Activated T-cell treated with anti-CD3 and anti-CD28 coated beads, Interleukin-2, amount 50 U/mL, for 72 hours (primary cell): Measurements from ENCODE around the gene TAF6. TPM values are rescaled to one million over a fixed set of nuclear protein-coding genes. Genes with fewer than 3 reads are reported as not detected.

Experiments used
- ATAC-seq, 2 donors: fragments of 150-1000 bp; cut with Tn5 transposase; replicated peaks in 1 of 2; 2 replicates each; pipeline ENCODE4 v1.10.0; 2021; ENCODE audit warnings: moderate library complexity in 2 of 2, mild to moderate bottlenecking in 1 of 2
- DNase-seq, 2 donors: peaks; one replicate each; pipeline ENCODE4 v3.0.0; 2021 to 2022; ENCODE audit warnings: mixed read lengths in 1 of 2
- H3K27ac Mint-ChIP-seq: one replicate; pipeline ENCODE4 v1.8.0; 2022; ENCODE audit warnings: mild to moderate bottlenecking, moderate library complexity, mixed read lengths
- H3K27me3 Mint-ChIP-seq: one replicate; pipeline ENCODE4 v1.8.0; 2022; ENCODE audit warnings: low read depth, mixed read lengths
- H3K36me3 Mint-ChIP-seq, 2 donors: one replicate each; pipeline ENCODE4 v1.8.0; 2022; ENCODE audit warnings: mixed read lengths in 2 of 2, mild to moderate bottlenecking in 1 of 2; ENCODE audit not compliant: insufficient read depth in 2 of 2
- H3K4me1 Mint-ChIP-seq: one replicate; pipeline ENCODE4 v1.8.0; 2022; ENCODE audit warnings: low read depth, mixed read lengths
- H3K4me3 Mint-ChIP-seq, 2 donors: one replicate each; pipeline ENCODE4 v1.8.0; 2022; ENCODE audit warnings: mild to moderate bottlenecking in 2 of 2, mixed read lengths in 2 of 2, moderate library complexity in 2 of 2
- H3K9me3 Mint-ChIP-seq, 2 donors: one replicate each; pipeline ENCODE4 v1.8.0; 2022; ENCODE audit warnings: mixed read lengths in 2 of 2
- total RNA-seq, 2 donors: library from RNA; stranded (reverse); gene quantifications; one replicate each; pipeline ENCODE4 v1.2.3, GENCODE V29; 2022

The TAF6 gene
- total RNA-seq, result 10 to 100 TPM; 76.7 to 88.1 TPM

GRCh38 chr7:100119072-100119969 lies at the start of gene TAF6, which contains the start of gene CNPY4:
TAF6 (minus strand) TSS chr7:100119358; CDS start chr7:100114209, 5,149 bp downstream.
CNPY4 (plus strand) TSS chr7:100119634; CDS start chr7:100119745, 111 bp downstream.
- no peaks in the 10 kb centered on the region for H3K36me3 Mint-ChIP-seq
- H3K4me1 Mint-ChIP-seq, result peaks cover 25% of the 10 kb centered on the region
- H3K4me3 Mint-ChIP-seq, result peak within 1 kb of the TSS; percentile 88 to 96
- DNase-seq (peak; percentile 93), ATAC-seq (peak; percentile 81)
- H3K9me3 Mint-ChIP-seq, result no peaks in the 10 kb centered on the region
- H3K27ac Mint-ChIP-seq, result peak within 1 kb of the TSS; percentile 99
- no peaks in the 10 kb centered on the region for H3K27me3 Mint-ChIP-seq

GRCh38 chr7:100167912-100168323 lies 48.8 kb upstream of the TAF6 start:
- Mint-ChIP-seq H3K27me3 (peaks cover 11% of the 10 kb centered on the region), H3K27ac (no peak overlapping the region), H3K4me3 (peak overlapping the region; percentile 81 to 85), H3K4me1 (peaks cover 72% of the 10 kb centered on the region), H3K9me3 (no peaks in the 10 kb centered on the region), H3K36me3 (no peaks in the 10 kb centered on the region)
- DNase-seq, result no peak
- peak in 1 of 2 donors; percentile 3 for ATAC-seq

- Mint-ChIP-seq H3K4me1 (peaks cover 79% of the 10 kb centered on the region), H3K4me3 (peak overlapping the region; percentile 81 to 85), H3K27ac (no peak overlapping the region), H3K36me3 (no peaks in the 10 kb centered on the region), H3K9me3 (no peaks in the 10 kb centered on the region), H3K27me3 (peaks cover 11% of the 10 kb centered on the region)
- ATAC-seq (no peak), DNase-seq (no peak)
Observed at GRCh38 chr7:100166970-100167911, 48.1 kb upstream of the TAF6 start.

GRCh38 chr7:100166317-100166940 lies 47.3 kb upstream of the TAF6 start:
- Mint-ChIP-seq H3K4me1 (peaks cover 82% of the 10 kb centered on the region), H3K27me3 (peaks cover 11% of the 10 kb centered on the region), H3K4me3 (peak overlapping the region; percentile 81 to 85), H3K36me3 (no peaks in the 10 kb centered on the region), H3K9me3 (no peaks in the 10 kb centered on the region), H3K27ac (no peak overlapping the region)
- ATAC-seq (peak; percentile 66 to 68), DNase-seq (peak; percentile 58 to 59)

GRCh38 chr7:100163871-100164270 lies 44.7 kb upstream of the TAF6 start:
- ATAC-seq (no peak), DNase-seq (no peak)
- Mint-ChIP-seq H3K4me1 (peaks cover 69% of the 10 kb centered on the region), H3K27me3 (peaks cover 11% of the 10 kb centered on the region), H3K36me3 (no peaks in the 10 kb centered on the region), H3K27ac (no peak overlapping the region), H3K4me3 (peak overlapping the region in 1 of 2 donors; percentile 47), H3K9me3 (no peaks in the 10 kb centered on the region)

GRCh38 chr7:100163006-100163531 lies 43.9 kb upstream of the TAF6 start:
- ATAC-seq (no peak), DNase-seq (no peak)
- peaks cover 64% of the 10 kb centered on the region for H3K4me1 Mint-ChIP-seq
- H3K9me3 Mint-ChIP-seq, result no peaks in the 10 kb centered on the region
- peak overlapping the region; percentile 28 to 47 for H3K4me3 Mint-ChIP-seq
- H3K36me3 Mint-ChIP-seq, result no peaks in the 10 kb centered on the region
- no peak overlapping the region for H3K27ac Mint-ChIP-seq
- H3K27me3 Mint-ChIP-seq, result peaks cover 7% of the 10 kb centered on the region

- H3K4me1 Mint-ChIP-seq, result peaks cover 66% of the 10 kb centered on the region
- H3K27ac Mint-ChIP-seq, result no peak overlapping the region
- H3K27me3 Mint-ChIP-seq, result no peaks in the 10 kb centered on the region
- H3K9me3 Mint-ChIP-seq, result no peaks in the 10 kb centered on the region
- DNase-seq (no peak), ATAC-seq (no peak)
- peaks cover 1 to 6% of the 10 kb centered on the region in 2 donors for H3K36me3 Mint-ChIP-seq
- no peak overlapping the region for H3K4me3 Mint-ChIP-seq
Observed at GRCh38 chr7:100160067-100160466, 40.9 kb upstream of the TAF6 start.

- Mint-ChIP-seq H3K4me1 (peaks cover 64% of the 10 kb centered on the region), H3K27ac (peak overlapping the region; percentile 95), H3K27me3 (no peaks in the 10 kb centered on the region), H3K36me3 (peaks cover 1 to 6% of the 10 kb centered on the region in 2 donors), H3K4me3 (peak overlapping the region; percentile 86 to 89), H3K9me3 (no peaks in the 10 kb centered on the region)
- ATAC-seq (no peak), DNase-seq (no peak)
Observed at GRCh38 chr7:100159099-100159623, 40.0 kb upstream of the TAF6 start.

GRCh38 chr7:100158229-100159098 lies 39.3 kb upstream of the TAF6 start, which contains the start of gene TRAPPC14:
TRAPPC14 (minus strand) TSS chr7:100158723; CDS start chr7:100158499, 224 bp downstream.
- DNase-seq (peak; percentile 96), ATAC-seq (peak; percentile 89 to 93)
- Mint-ChIP-seq H3K9me3 (no peaks in the 10 kb centered on the region), H3K4me1 (peaks cover 57% of the 10 kb centered on the region), H3K27me3 (no peaks in the 10 kb centered on the region), H3K36me3 (peaks cover 1 to 6% of the 10 kb centered on the region in 2 donors), H3K4me3 (peak within 1 kb of the TSS; percentile 86 to 89), H3K27ac (peak within 1 kb of the TSS; percentile 95)

GRCh38 chr7:100157334-100158228 lies 38.4 kb upstream of the TAF6 start:
- H3K27ac Mint-ChIP-seq, result peak overlapping the region; percentile 23
- H3K36me3 Mint-ChIP-seq, result peaks cover 2 to 7% of the 10 kb centered on the region in 2 donors
- H3K27me3 Mint-ChIP-seq, result no peaks in the 10 kb centered on the region
- ATAC-seq (no peak), DNase-seq (no peak)
- no peaks in the 10 kb centered on the region for H3K9me3 Mint-ChIP-seq
- peak overlapping the region; percentile 83 to 86 for H3K4me3 Mint-ChIP-seq
- H3K4me1 Mint-ChIP-seq, result peaks cover 55% of the 10 kb centered on the region

- H3K4me3 Mint-ChIP-seq, result peak overlapping the region; percentile 83 to 86
- peak overlapping the region; percentile 75 for H3K27ac Mint-ChIP-seq
- ATAC-seq (no peak), DNase-seq (no peak)
- peaks cover 7 to 9% of the 10 kb centered on the region in 2 donors for H3K36me3 Mint-ChIP-seq
- peaks cover 55% of the 10 kb centered on the region for H3K4me1 Mint-ChIP-seq
- H3K27me3 Mint-ChIP-seq, result no peaks in the 10 kb centered on the region
- H3K9me3 Mint-ChIP-seq, result no peaks in the 10 kb centered on the region
Observed at GRCh38 chr7:100157069-100157333, 37.8 kb upstream of the TAF6 start.
